Activated CD4-positive, alpha-beta T cell treated with anti-CD3 and anti-CD28 coated beads, Interleukin-2, amount 10 ng/mL, durations not matched to agents 7 days and 5 days (primary cell): Measurements from ENCODE around the gene FLAD1. TPM values are rescaled to one million over a fixed set of nuclear protein-coding genes. Genes with fewer than 3 reads are reported as not detected.

Experiments
- CTCF ChIA-PET: fragments of 350-600 bp; sonication (Branson Sonifier 250); formaldehyde crosslinking; loops from one replicate; lab custom pipeline; 2021; ENCODE audit warnings: antibody characterized with exemption; lab: Charles Lee
- POLR2A ChIA-PET: fragments of 350-600 bp; sonication (Branson Sonifier 250); formaldehyde crosslinking; loops from one replicate; lab custom pipeline; 2021; ENCODE audit warnings: antibody characterized with exemption; lab: Charles Lee
- DNase-seq: peaks from one replicate; pipeline ENCODE4 v3.0.0-alpha.2; 2020
- H3K27ac Mint-ChIP-seq: one replicate; pipeline ENCODE4 v1.8.0; 2021; ENCODE audit warnings: mild to moderate bottlenecking, moderate library complexity, mixed read lengths
- H3K27me3 Mint-ChIP-seq: one replicate; pipeline ENCODE4 v1.8.0; 2021; ENCODE audit warnings: mixed read lengths
- H3K36me3 Mint-ChIP-seq: one replicate; pipeline ENCODE4 v1.8.0; 2021; ENCODE audit warnings: low read depth, mixed read lengths
- H3K4me1 Mint-ChIP-seq: one replicate; pipeline ENCODE4 v1.8.0; 2021; ENCODE audit warnings: mixed read lengths
- H3K4me3 Mint-ChIP-seq: one replicate; pipeline ENCODE4 v1.8.0; 2021; ENCODE audit warnings: mild to moderate bottlenecking, moderate library complexity, mixed read lengths
- H3K9me3 Mint-ChIP-seq: one replicate; pipeline ENCODE4 v1.8.0; 2021; ENCODE audit warnings: mixed read lengths
- total RNA-seq, 2 experiments: library from RNA; stranded (reverse); gene quantifications; one replicate each; pipeline ENCODE4 v1.2.3, GENCODE V29; 2021

FLAD1 gene
- total RNA-seq, 2 experiments from 2014 or later, result 41.2 to 41.3 TPM

GRCh38 chr1:154954541-154954940 is 28.6 kb upstream of the FLAD1 start:
- H3K36me3 Mint-ChIP-seq, result peaks cover 41% of the 10 kb centered on the region
- peaks cover 82% of the 10 kb centered on the region for H3K4me1 Mint-ChIP-seq
- ChIA-PET POLR2A (interaction anchor here (1.0 to 2.3 kb wide), 5 partner anchors 11 to 62 kb away, joined by 3 to 7 read pairs (median 3); partner anchors contain the start of gene PMVK), CTCF (interaction anchor here (0.5 to 2.6 kb wide), 10 partner anchors 12 to 1372 kb away, joined by 3 to 12 read pairs (median 4); partner anchors contain the start of genes ADAM15 and PMVK)
- DNase-seq, result no peak
- peak overlapping the region; percentile 96 for H3K27ac Mint-ChIP-seq
- H3K4me3 Mint-ChIP-seq, result peak overlapping the region; percentile 96
- H3K27me3 Mint-ChIP-seq, result no peaks in the 10 kb centered on the region
- H3K9me3 Mint-ChIP-seq, result no peaks in the 10 kb centered on the region

GRCh38 chr1:154955039-154955717 is 28.0 kb upstream of the FLAD1 start:
- peaks cover 86% of the 10 kb centered on the region for H3K4me1 Mint-ChIP-seq

GRCh38 chr1:154955718-154956543 is 27.2 kb upstream of the FLAD1 start, which contains the start of gene PBXIP1:
Gene PBXIP1 (minus strand): TSS chr1:154956099. CDS start chr1:154953721, 2,378 bp downstream.
- H3K27me3 Mint-ChIP-seq, result no peaks in the 10 kb centered on the region
- H3K4me1 Mint-ChIP-seq, result peaks cover 86% of the 10 kb centered on the region
- H3K36me3 Mint-ChIP-seq, result peaks cover 43% of the 10 kb centered on the region
- DNase-seq, result peak; percentile 91
- ChIA-PET POLR2A (interaction anchor here (0.6 to 2.3 kb wide), 6 partner anchors 12 to 1035 kb away, joined by 3 to 7 read pairs (median 4); no protein-coding TSS in a partner anchor), CTCF (interaction anchor here (0.7 to 2.6 kb wide), 12 partner anchors 8 to 286 kb away, joined by 3 to 12 read pairs (median 4); partner anchors contain the start of genes CKS1B and PMVK)
- H3K9me3 Mint-ChIP-seq, result no peaks in the 10 kb centered on the region
- H3K27ac Mint-ChIP-seq, result peak within 1 kb of the TSS; percentile 96
- peak within 1 kb of the TSS; percentile 96 for H3K4me3 Mint-ChIP-seq

More at GRCh38 chr1:154955039-154955717, 28.0 kb upstream of the FLAD1 start:
- ChIA-PET CTCF (interaction anchor here (0.5 to 2.6 kb wide), 13 partner anchors 9 to 1371 kb away, joined by 3 to 12 read pairs (median 4); partner anchors contain the start of genes ADAM15, CKS1B and PMVK), POLR2A (interaction anchor here (0.6 to 2.3 kb wide), 7 partner anchors 11 to 1034 kb away, joined by 3 to 7 read pairs (median 3); partner anchors contain the start of gene PMVK)
- peaks cover 44% of the 10 kb centered on the region for H3K36me3 Mint-ChIP-seq
- peak overlapping the region; percentile 96 for H3K27ac Mint-ChIP-seq
- DNase-seq, result peak; percentile 97
- H3K27me3 Mint-ChIP-seq, result no peaks in the 10 kb centered on the region
- H3K9me3 Mint-ChIP-seq, result no peaks in the 10 kb centered on the region
- H3K4me3 Mint-ChIP-seq, result peak overlapping the region; percentile 96

- peak overlapping the region; percentile 96 for H3K4me3 Mint-ChIP-seq
- H3K27me3 Mint-ChIP-seq, result no peaks in the 10 kb centered on the region
- peaks cover 45% of the 10 kb centered on the region for H3K36me3 Mint-ChIP-seq
- peak overlapping the region; percentile 96 for H3K27ac Mint-ChIP-seq
- peaks cover 83% of the 10 kb centered on the region for H3K4me1 Mint-ChIP-seq
- ChIA-PET CTCF (interaction anchor here (0.7 to 2.6 kb wide), 6 partner anchors 17 to 287 kb away, joined by 3 to 9 read pairs (median 8); partner anchors contain the start of genes CKS1B and PMVK), POLR2A (interaction anchor here (2.3 kb wide), 1 partner anchor 13 kb away, joined by 7 read pairs; no protein-coding TSS in a partner anchor)
- H3K9me3 Mint-ChIP-seq, result no peaks in the 10 kb centered on the region
- DNase-seq, result no peak
These were observed 26.6 kb upstream of the FLAD1 start for GRCh38 chr1:154956544-154956941.

- H3K4me1 Mint-ChIP-seq, result peaks cover 78% of the 10 kb centered on the region
- H3K27me3 Mint-ChIP-seq, result no peaks in the 10 kb centered on the region
- H3K9me3 Mint-ChIP-seq, result no peaks in the 10 kb centered on the region
- POLR2A ChIA-PET, result no interaction called here
- peaks cover 42% of the 10 kb centered on the region for H3K36me3 Mint-ChIP-seq
- peak overlapping the region; percentile 19 for H3K4me3 Mint-ChIP-seq
- DNase-seq, result no peak
- CTCF ChIA-PET, result interaction anchor here (1.9 kb wide), 1 partner anchor 16 kb away, joined by 9 read pairs; the partner anchor contains the start of gene CKS1B
- peak overlapping the region; percentile 96 for H3K27ac Mint-ChIP-seq
These were observed 26.0 kb upstream of the FLAD1 start for GRCh38 chr1:154957091-154957657.

GRCh38 chr1:154958036-154958435 is 25.1 kb upstream of the FLAD1 start:
- Mint-ChIP-seq H3K4me1 (peaks cover 76% of the 10 kb centered on the region), H3K36me3 (peaks cover 41% of the 10 kb centered on the region), H3K27me3 (no peaks in the 10 kb centered on the region), H3K27ac (no peak overlapping the region), H3K9me3 (no peaks in the 10 kb centered on the region), H3K4me3 (no peak overlapping the region)
- no peak for DNase-seq
- POLR2A ChIA-PET, result interaction anchor here (0.7 kb wide), 1 partner anchor 17 kb away, joined by 5 read pairs; no protein-coding TSS in a partner anchor
- CTCF ChIA-PET, result no interaction called here

- ChIA-PET POLR2A (interaction anchor here (0.7 kb wide), 1 partner anchor 16 kb away, joined by 5 read pairs; no protein-coding TSS in a partner anchor), CTCF (interaction anchor here (2.5 to 3.3 kb wide), 2 partner anchors 15 to 58 kb away, joined by 5 to 23 read pairs; no protein-coding TSS in a partner anchor)
- Mint-ChIP-seq H3K27ac (peak overlapping the region; percentile 72), H3K4me1 (peaks cover 76% of the 10 kb centered on the region), H3K27me3 (no peaks in the 10 kb centered on the region), H3K36me3 (peaks cover 36% of the 10 kb centered on the region), H3K4me3 (peak overlapping the region; percentile 13), H3K9me3 (no peaks in the 10 kb centered on the region)
- no peak for DNase-seq
These were observed 24.3 kb upstream of the FLAD1 start for GRCh38 chr1:154958681-154959425.

- POLR2A ChIA-PET, result interaction anchor here (0.7 kb wide), 1 partner anchor 40 kb away, joined by 5 read pairs; no protein-coding TSS in a partner anchor
These were observed 23.7 kb upstream of the FLAD1 start for GRCh38 chr1:154959426-154959780.

GRCh38 chr1:154960446-154961136 is 22.6 kb upstream of the FLAD1 start:
- Mint-ChIP-seq H3K27me3 (no peaks in the 10 kb centered on the region), H3K4me3 (peak overlapping the region; percentile 99), H3K4me1 (peaks cover 63% of the 10 kb centered on the region), H3K36me3 (peaks cover 33% of the 10 kb centered on the region), H3K27ac (peak overlapping the region; percentile 93), H3K9me3 (no peaks in the 10 kb centered on the region)
- DNase-seq, result no peak
- POLR2A ChIA-PET, result interaction anchor here (0.6 to 1.1 kb wide), 2 partner anchors 14 to 52 kb away, joined by 3 read pairs; partner anchors contain the start of gene CKS1B
- CTCF ChIA-PET, result interaction anchor here (0.7 to 3.3 kb wide), 14 partner anchors 8 to 401 kb away, joined by 3 to 23 read pairs (median 5); partner anchors contain the start of genes CKS1B, PMVK and SHC1

More at GRCh38 chr1:154959426-154959780, 23.7 kb upstream of the FLAD1 start:
- DNase-seq, result no peak
- Mint-ChIP-seq H3K36me3 (peaks cover 33% of the 10 kb centered on the region), H3K4me3 (peak overlapping the region; percentile 99), H3K27ac (no peak overlapping the region), H3K27me3 (no peaks in the 10 kb centered on the region), H3K4me1 (peaks cover 72% of the 10 kb centered on the region), H3K9me3 (no peaks in the 10 kb centered on the region)
- CTCF ChIA-PET, result interaction anchor here (2.5 to 3.3 kb wide), 2 partner anchors 14 to 58 kb away, joined by 5 to 23 read pairs; no protein-coding TSS in a partner anchor
